ENCODE data around the gene ARID1B.

DNA sequence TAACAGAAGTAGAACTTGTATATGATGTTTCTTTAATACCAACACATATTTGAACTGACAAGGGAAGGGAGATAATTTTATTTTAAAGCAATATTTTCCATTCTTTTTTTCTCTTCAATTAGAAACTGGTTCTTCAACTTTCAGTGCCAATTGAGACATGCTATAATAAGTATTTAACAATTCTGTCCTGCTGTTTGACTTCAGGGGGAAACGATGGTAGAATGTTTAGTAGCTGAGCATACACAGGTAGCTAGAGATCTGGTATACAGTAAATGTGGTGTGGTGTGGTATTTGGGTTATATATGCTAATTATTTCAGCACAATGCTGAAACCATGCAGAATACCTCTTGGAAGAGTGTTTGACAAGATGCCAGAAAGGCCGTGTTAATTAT is 156.9 kb downstream of the ARID1B start:
- TF ChIP-seq, protein P1, sequence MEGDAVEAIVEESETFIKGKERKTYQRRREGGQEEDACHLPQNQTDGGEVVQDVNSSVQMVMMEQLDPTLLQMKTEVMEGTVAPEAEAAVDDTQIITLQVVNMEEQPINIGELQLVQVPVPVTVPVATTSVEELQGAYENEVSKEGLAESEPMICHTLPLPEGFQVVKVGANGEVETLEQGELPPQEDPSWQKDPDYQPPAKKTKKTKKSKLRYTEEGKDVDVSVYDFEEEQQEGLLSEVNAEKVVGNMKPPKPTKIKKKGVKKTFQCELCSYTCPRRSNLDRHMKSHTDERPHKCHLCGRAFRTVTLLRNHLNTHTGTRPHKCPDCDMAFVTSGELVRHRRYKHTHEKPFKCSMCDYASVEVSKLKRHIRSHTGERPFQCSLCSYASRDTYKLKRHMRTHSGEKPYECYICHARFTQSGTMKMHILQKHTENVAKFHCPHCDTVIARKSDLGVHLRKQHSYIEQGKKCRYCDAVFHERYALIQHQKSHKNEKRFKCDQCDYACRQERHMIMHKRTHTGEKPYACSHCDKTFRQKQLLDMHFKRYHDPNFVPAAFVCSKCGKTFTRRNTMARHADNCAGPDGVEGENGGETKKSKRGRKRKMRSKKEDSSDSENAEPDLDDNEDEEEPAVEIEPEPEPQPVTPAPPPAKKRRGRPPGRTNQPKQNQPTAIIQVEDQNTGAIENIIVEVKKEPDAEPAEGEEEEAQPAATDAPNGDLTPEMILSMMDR (IDR thresholded peaks at IDR 0.05; ENCODE audit: insufficient read depth, low read length, poor library complexity, severe bottlenecking) = no peak
- no peak for TF ChIP-seq EZH2phosphoT487 (conservative IDR thresholded peaks at IDR 0.05; ENCODE audit: low read length)
